ENCODE measurements around the gene COL20A1. TPM values are rescaled to one million over a fixed set of nuclear protein-coding genes. Genes with fewer than 3 reads are reported as not detected.

Gene COL20A1
- total and polyA plus RNA-seq, 2 of the 13 experiments (the other 11 are each of a cell fraction or from before 2014, with no cell fraction given): not detected

GRCh38 chr20:63363013-63363957 lies 70.3 kb downstream of the COL20A1 start (continued):
- TF ChIP-seq HES4 (CRISPR knock-in tag; IDR thresholded peaks at IDR 0.05; ENCODE audit: borderline replicate concordance) (no peak), DMAP1 (CRISPR knock-in tag; IDR thresholded peaks at IDR 0.05) (no peak), ZNF850 (CRISPR knock-in tag; conservative IDR thresholded peaks at IDR 0.05) (no peak), ATF2 (CRISPR knock-in tag; IDR thresholded peaks at IDR 0.05) (peak; percentile 30; the same call in 1 of the 2 replicates), FOXP1 (IDR thresholded peaks at IDR 0.05) (no peak), FOXP1 (CRISPR knock-in tag; IDR thresholded peaks at IDR 0.05) (peak; percentile 59; the same call in 1 of the 2 replicates), TCF7L2 (IDR thresholded peaks at IDR 0.05; ENCODE audit: low read depth, low read length) (no peak), ZNF747 (CRISPR knock-in tag; IDR thresholded peaks at IDR 0.05; ENCODE audit: borderline replicate concordance) (peak; percentile 85), ARNTL (CRISPR knock-in tag; IDR thresholded peaks at IDR 0.05) (peak; percentile 64; the same call in 1 of the 2 replicates), ZFP41 (CRISPR knock-in tag; IDR thresholded peaks at IDR 0.05; ENCODE audit: borderline replicate concordance) (no peak), YY1 (IDR thresholded peaks at IDR 0.05; ENCODE audit: insufficient read depth, insufficient replicate concordance, low read depth, low read length) (no peak), TEAD2 (CRISPR knock-in tag; IDR thresholded peaks at IDR 0.05) (no peak), ZNF350 (CRISPR knock-in tag; IDR thresholded peaks at IDR 0.05; ENCODE audit: borderline replicate concordance, low read depth) (peak; percentile 51; the same call in 1 of the 2 replicates), GZF1 (CRISPR knock-in tag; IDR thresholded peaks at IDR 0.05) (no peak), STAG1 (CRISPR knock-in tag; IDR thresholded peaks at IDR 0.05) (no peak), MTA3 (CRISPR knock-in tag; IDR thresholded peaks at IDR 0.05) (no peak), TMF1 (CRISPR knock-in tag; IDR thresholded peaks at IDR 0.05; ENCODE audit: low read depth) (no peak), FOXP4 (CRISPR knock-in tag; IDR thresholded peaks at IDR 0.05) (peak; percentile 42; the same call in 1 of the 2 replicates), ZNF281 (CRISPR knock-in tag; IDR thresholded peaks at IDR 0.05; ENCODE audit: borderline replicate concordance) (peak; percentile 86), ZNF251 (CRISPR knock-in tag; IDR thresholded peaks at IDR 0.05) (no peak)
- TF ChIP-seq, protein P1, sequence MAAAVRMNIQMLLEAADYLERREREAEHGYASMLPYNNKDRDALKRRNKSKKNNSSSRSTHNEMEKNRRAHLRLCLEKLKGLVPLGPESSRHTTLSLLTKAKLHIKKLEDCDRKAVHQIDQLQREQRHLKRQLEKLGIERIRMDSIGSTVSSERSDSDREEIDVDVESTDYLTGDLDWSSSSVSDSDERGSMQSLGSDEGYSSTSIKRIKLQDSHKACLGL (CRISPR knock-in tag; IDR thresholded peaks at IDR 0.05): peak; percentile 17; the same call in 1 of the 2 replicates
- TF ChIP-seq, protein P2, sequence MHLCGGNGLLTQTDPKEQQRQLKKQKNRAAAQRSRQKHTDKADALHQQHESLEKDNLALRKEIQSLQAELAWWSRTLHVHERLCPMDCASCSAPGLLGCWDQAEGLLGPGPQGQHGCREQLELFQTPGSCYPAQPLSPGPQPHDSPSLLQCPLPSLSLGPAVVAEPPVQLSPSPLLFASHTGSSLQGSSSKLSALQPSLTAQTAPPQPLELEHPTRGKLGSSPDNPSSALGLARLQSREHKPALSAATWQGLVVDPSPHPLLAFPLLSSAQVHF (CRISPR knock-in tag; IDR thresholded peaks at IDR 0.05): 0 out of 2 replicates have a peak, but pooled peaks have one; percentile 27
